HG03097 (cell line): Measurements from ENCODE around the gene RAB6A.
"Not testable (repeated sequence)": the region's sequence is repeated elsewhere in the genome, so short reads cannot be mapped to it uniquely, and the experiment has no call there.

ENCODE experiments used
- ATAC-seq: cut with Tn5 transposase; IDR thresholded peaks from one replicate; pipeline ENCODE4 v1.9.1; 2021; ENCODE audit not compliant: unreplicated experiment, low FRiP score

Gene RAB6A

GRCh38 chr11:73766763-73767162, 5.9 kb upstream of the RAB6A start:
- ATAC-seq: no peak

DNA sequence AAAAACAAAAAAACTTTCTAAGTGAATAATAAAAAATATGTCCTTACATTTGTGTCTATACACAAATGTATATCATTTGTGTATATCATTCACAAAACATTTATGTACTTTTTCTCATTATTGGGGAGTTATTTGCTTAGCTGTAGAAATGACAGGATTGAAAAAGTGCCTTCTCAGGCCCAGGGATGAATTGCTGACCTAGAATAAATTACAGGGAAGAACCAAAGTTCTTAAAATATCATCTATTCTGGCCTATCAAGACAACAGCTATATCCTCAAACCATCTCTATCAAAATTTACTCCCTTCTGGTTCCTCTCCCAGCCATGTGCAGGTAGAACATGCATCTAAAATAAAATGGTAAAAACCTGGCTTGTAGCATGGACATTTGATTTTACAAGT, 1.9 kb upstream of the RAB6A start:
- ATAC-seq: no peak

- no peak for ATAC-seq
Measured at GRCh38 chr11:73761403-73761945, 600 bp upstream of the RAB6A start.

- ATAC-seq: peak; percentile 11
Measured at GRCh38 chr11:73760135-73760678, 667 bp downstream of the RAB6A start.

DNA sequence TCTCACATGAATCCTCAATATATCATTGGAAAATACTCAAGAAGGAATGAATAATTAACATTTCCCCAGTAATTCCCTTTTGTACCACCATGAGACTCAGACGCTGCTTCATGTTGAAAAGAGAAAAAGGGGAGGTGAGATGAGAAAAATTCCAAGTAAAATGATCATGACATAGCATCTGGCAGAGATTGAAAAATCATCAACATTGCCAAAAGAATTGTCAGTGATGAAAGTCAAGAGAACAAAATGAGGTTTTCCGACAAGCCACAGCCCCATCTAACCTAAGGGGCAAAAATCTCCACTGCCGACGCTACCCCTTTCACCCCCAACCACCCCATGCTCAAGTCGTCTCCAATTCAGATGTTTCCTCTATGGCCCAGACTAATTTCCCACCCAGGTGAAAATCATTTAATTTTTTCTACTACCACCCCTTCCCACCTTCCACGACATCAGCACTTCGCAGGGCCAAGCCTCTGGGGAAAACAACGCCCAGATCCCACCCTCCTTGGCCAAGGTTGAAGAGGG, 1.2 kb downstream of the RAB6A start:
- no peak for ATAC-seq

DNA sequence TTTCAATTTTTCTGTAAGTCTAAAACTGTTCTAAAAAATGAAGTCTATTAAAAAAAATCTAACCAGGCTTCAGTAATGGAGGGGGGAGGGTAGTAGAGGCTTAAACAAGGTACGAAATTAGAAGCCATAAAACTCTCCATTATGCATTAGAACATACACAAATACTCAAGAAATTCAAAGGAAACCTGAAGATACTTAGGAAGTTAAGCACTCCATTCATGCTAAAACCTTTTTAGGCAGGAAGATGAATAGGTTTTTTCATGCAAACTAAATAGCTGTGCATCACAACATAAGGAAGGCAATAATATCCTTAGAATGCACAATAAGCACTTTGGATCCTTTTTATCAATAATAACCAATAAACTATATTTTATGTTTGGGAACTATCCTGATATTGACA, 2.4 kb downstream of the RAB6A start:
- no peak for ATAC-seq

- no peak for ATAC-seq
Measured at GRCh38 chr11:73757598-73757997, 3.3 kb downstream of the RAB6A start.

DNA sequence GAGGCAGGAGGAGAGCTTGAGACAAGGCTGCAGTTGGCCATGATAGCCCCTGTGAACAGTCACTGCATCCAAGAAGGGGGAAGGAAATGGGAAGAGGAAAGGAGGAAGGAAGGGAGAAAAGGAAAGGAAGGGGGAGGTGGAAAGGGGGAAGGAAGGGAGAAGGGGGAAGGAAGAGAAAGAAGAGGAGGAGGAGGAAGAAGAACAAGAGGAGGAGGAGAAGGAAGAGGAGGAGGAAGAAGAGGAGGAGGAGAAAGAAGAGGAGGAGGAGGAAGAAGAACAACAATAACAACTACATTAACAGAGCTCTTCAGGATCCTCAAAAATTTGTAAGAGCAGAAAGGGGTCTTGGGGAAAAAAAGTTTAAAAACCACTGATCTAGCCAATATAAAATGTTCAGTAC, 5.2 kb downstream of the RAB6A start:
- no peak for ATAC-seq

DNA sequence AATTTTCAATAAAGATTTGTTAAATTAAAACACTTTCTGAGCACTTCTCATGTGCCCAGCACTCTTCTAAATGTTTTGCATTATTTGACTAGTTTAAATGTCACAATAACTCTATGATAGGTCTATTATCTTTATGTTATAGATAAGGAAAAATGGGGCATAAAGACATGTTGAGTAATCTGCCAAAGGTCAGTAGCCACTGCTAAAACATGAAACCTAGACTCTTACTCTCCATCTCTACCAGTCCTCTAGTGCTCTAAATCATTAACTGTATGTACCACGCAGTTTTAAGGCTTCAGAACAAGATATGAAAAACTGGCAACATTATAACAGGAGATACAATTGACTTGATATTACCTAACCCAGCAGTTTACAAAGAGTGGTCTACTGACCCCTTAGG, 6.9 kb downstream of the RAB6A start:
- no peak for ATAC-seq

DNA sequence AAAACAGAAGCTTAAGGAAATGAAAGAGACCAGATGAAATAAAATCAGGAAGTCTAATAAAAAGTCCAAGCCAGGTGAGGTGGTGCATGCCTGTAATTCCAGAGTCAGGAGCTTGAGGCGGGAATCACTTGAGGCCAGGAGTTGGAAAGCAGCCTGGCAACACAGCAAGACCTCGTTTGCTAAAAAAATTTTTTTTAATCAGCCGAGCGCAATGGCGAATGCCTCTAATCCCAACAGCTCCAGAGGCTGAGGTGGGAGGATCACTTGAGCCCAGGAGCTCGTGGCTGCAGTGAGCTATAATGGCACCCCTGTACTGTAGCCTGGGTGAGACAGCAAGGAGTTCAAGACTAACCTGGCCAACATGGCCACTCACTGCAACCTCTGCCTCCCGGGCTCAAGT, 8.0 kb downstream of the RAB6A start:
- no peak for ATAC-seq

DNA sequence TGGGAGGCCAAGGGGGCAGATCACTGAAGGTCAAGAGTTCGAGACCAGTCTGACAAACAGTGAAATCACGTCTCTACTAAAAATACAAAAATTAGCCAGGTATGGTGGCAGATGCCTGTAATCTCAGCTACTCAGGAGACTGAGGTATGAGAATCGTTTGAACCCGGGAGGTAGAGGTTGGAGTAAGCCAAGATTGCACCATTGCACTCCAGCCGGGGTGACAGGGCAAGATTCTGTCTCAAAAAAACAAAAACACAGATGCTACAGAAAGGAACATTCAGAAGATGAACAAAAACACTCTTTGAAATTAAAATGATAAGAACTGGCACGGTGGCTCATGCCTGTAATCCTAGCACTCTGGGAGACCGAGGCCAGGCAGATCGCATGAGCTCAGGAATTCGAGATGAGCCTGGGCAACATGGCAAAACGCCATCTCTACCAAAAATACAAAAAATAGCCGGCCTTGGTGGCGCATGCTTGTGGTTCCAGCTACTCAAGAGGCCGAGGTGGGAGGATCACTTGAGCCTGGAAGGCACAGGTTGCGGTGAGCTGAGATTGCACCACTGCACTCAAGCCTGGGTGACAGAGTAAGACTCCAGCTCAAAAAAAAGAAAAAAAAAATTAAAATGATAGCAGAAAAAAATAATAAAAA, 8.5 kb downstream of the RAB6A start:
- no peak for ATAC-seq

GRCh38 chr11:73750862-73751261, 10.0 kb downstream of the RAB6A start:
- ATAC-seq: not testable (repeated sequence)

- no peak for ATAC-seq
Measured at GRCh38 chr11:73750228-73750627, 10.6 kb downstream of the RAB6A start.

GRCh38 chr11:73749118-73749517, 11.8 kb downstream of the RAB6A start:
- ATAC-seq: no peak

DNA sequence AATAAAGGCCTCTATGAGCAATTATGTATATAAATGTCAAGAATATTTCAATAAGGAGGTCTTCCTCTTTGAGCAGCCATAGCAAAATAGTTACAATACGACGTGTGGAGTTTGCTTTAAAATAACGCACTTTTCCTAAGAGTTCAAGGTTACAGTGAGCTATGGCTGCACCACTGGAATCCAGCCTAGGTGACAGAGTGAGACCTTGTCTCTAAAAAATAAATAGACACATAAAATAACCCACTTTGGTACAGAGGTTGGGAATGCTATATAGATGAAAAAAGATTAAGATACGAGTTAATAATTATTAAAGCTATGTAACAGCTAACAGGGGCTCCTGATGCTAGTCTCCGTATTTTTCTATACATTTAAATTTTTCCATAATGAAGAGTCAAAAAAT, 12.6 kb downstream of the RAB6A start:
- no peak for ATAC-seq

DNA sequence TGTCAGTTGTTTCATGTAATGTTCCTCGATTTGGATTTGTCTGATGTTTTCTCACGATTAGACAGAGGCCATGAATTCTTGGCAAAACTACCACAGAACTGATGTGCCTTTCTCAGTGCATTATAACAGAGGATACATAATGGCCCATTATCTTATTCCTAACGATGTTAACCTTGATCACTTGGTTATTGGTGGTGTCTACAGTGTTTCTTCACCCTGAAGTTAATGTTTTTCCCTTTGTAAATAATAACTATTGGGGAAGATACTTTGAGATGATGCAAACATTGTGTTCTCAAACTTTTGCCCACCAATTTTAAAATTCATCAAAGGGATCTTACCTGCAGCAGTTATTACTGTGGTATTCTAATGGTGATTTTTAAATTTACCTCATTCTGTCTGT, 13.1 kb downstream of the RAB6A start:
- no peak for ATAC-seq

DNA sequence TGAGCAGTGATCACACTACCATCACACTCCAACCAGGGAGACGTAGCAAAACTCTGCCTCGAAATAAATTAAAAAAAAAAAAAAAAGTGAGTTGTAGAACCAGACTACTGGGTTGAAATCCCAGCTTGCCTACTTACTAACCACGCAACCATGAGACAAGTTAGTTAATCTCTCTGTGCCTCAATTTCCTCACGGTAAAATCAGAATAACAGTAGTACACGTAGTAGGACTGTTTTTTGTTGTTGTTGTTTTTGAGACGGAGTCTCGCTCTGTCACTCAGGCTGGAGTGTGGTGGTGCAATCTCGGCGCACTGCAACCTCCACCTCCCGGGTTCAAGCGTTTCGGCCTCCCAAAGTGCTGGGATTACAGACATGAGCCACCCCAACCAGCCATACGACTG, 14.2 kb downstream of the RAB6A start:
- ATAC-seq: no peak

- no peak for ATAC-seq
Measured at GRCh38 chr11:73743045-73743444, 17.8 kb downstream of the RAB6A start.

DNA sequence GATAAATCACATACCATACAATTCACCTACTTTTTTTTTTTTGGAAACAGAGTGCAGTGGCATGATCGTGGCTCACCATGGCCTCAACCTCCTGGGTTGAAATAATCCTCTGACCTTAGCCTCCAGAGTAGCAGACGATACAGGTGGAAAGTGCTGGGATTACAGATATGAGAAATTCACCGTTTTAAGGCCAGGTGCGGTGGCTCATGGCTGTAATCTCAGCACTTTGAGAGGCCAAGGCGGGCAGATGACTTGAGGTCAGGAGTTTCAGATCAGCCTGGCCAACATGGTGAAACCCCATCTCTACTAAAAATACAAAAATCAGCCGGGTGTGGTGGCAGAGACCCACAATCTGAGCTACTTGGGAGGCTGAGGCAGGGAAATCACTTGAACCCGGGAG, 24.9 kb downstream of the RAB6A start:
- ATAC-seq: not testable (repeated sequence)

- no peak for ATAC-seq
Measured at GRCh38 chr11:73734993-73735392, 25.9 kb downstream of the RAB6A start.

GRCh38 chr11:73734011-73734410, 26.9 kb downstream of the RAB6A start:
- not testable (repeated sequence) for ATAC-seq

GRCh38 chr11:73732936-73733335, 27.9 kb downstream of the RAB6A start:
- not testable (repeated sequence) for ATAC-seq
